HEK293 (cell line): ENCODE measurements around the gene COL25A1.
"Not testable (repeated sequence)": the region's sequence is repeated elsewhere in the genome, so short reads cannot be mapped to it uniquely, and the experiment has no call there.

Source experiments
- CTCF ChIA-PET: fragments of 350-600 bp; formaldehyde crosslinking; extraction: SDS; loops from one replicate; lab custom pipeline; 2021; ENCODE audit warnings: antibody characterized with exemption; lab: Yijun Ruan, JAX
- POLR2A ChIA-PET: fragments of 300-600 bp; formaldehyde crosslinking; extraction: SDS; loops from one replicate; lab custom pipeline; 2020; ENCODE audit warnings: antibody characterized with exemption, inconsistent platforms; lab: Yijun Ruan, JAX
- H3K27ac ChIP-seq: fragments of 200-500 bp; sonication (Bioruptor generic); 2 replicates; pipeline ENCODE4 v1.5.1; 2014; ENCODE audit warnings: low read depth, low read length, control low read depth, inconsistent platforms; ENCODE audit errors: extremely low read depth
- H3K36me3 ChIP-seq, 2 experiments: fragments of 200-500 bp in 1 of 2; sonication (Bioruptor generic) in 1 of 2; 1 replicate in 1 of 2; 2 replicates in 1 of 2; pipeline ENCODE4 v1.5.1; 2014 to 2017; ENCODE audit warnings: inconsistent platforms in 2 of 2, low read length in 2 of 2; ENCODE audit not compliant: control insufficient read depth in 2 of 2, insufficient read depth in 1 of 2
- H3K4me1 ChIP-seq: fragments of 200-500 bp; sonication (Bioruptor generic); 2 replicates; pipeline ENCODE4 v1.5.1; 2014; ENCODE audit warnings: mild to moderate bottlenecking, low read length, inconsistent platforms; ENCODE audit not compliant: control insufficient read depth, insufficient read depth
- H3K4me3 ChIP-seq: 2 replicates; pipeline ENCODE4 v1.5.1; 2011; ENCODE audit warnings: low read depth, mild to moderate bottlenecking, control low read depth, low read length, moderate library complexity
- H3K9me3 ChIP-seq: fragments of 200-500 bp; sonication (Bioruptor generic); 2 replicates; pipeline ENCODE4 v1.5.1; 2014; ENCODE audit warnings: low read depth, low read length, inconsistent platforms; ENCODE audit not compliant: control insufficient read depth, insufficient read depth
- CTCF ChIP-seq: fragments of 450-650 bp; formaldehyde crosslinking; IDR thresholded peaks from 2 replicates; pipeline ENCODE4 v1.5.1; 2016; ENCODE audit warnings: missing biosample characterization, missing genetic modification characterization
- KLF10 ChIP-seq: fragments of 450-650 bp; IDR thresholded peaks from 2 replicates; pipeline ENCODE4 v1.5.1; 2018; ENCODE audit warnings: missing biosample characterization, mild to moderate bottlenecking, missing genetic modification characterization
- KLF9 ChIP-seq: fragments of 450-650 bp; formaldehyde crosslinking; IDR thresholded peaks from 2 replicates; pipeline ENCODE4 v1.5.1; 2016; ENCODE audit warnings: missing biosample characterization, missing genetic modification characterization, low read depth
- MYNN ChIP-seq: fragments of 450-650 bp; formaldehyde crosslinking; IDR thresholded peaks from 2 replicates; pipeline ENCODE4 v1.5.1; 2016; ENCODE audit warnings: missing biosample characterization, missing genetic modification characterization, borderline replicate concordance
- ZBTB1 ChIP-seq: fragments of 450-650 bp; formaldehyde crosslinking; IDR thresholded peaks from 2 replicates; pipeline ENCODE4 v1.5.1; 2016; ENCODE audit warnings: missing biosample characterization, missing genetic modification characterization
- ZBTB10 ChIP-seq: fragments of 450-650 bp; formaldehyde crosslinking; IDR thresholded peaks from 2 replicates; pipeline ENCODE4 v1.5.1; 2016; ENCODE audit warnings: missing biosample characterization, missing genetic modification characterization
- ZNF132 ChIP-seq: fragments of 450-650 bp; formaldehyde crosslinking; IDR thresholded peaks from 2 replicates; pipeline ENCODE4 v1.5.1; 2017; ENCODE audit warnings: missing biosample characterization, missing genetic modification characterization, borderline replicate concordance
- ZNF266 ChIP-seq: fragments of 450-650 bp; formaldehyde crosslinking; IDR thresholded peaks from 2 replicates; pipeline ENCODE4 v1.5.1; 2016; ENCODE audit warnings: missing biosample characterization, missing genetic modification characterization, low read depth
- ZNF280C ChIP-seq: fragments of 450-650 bp; formaldehyde crosslinking; IDR thresholded peaks from 2 replicates; pipeline ENCODE4 v1.5.1; 2016; ENCODE audit warnings: missing biosample characterization, missing genetic modification characterization
- ZNF335 ChIP-seq: fragments of 450-650 bp; formaldehyde crosslinking; conservative IDR thresholded peaks from 2 replicates; pipeline ENCODE4 v1.5.1; 2016; ENCODE audit warnings: missing biosample characterization, missing genetic modification characterization
- ZNF596 ChIP-seq: fragments of 450-650 bp; IDR thresholded peaks from 2 replicates; pipeline ENCODE4 v1.5.0; 2018; ENCODE audit warnings: missing biosample characterization, mild to moderate bottlenecking, missing genetic modification characterization, moderate library complexity
- ZNF785 ChIP-seq: fragments of 450-650 bp; formaldehyde crosslinking; IDR thresholded peaks from 2 replicates; pipeline ENCODE4 v1.5.1; 2016; ENCODE audit warnings: missing biosample characterization, missing genetic modification characterization
- ZNF830 ChIP-seq: fragments of 450-650 bp; IDR thresholded peaks from 2 replicates; pipeline ENCODE4 v1.5.0; 2018; ENCODE audit warnings: missing biosample characterization, missing genetic modification characterization, low read depth, mild to moderate bottlenecking, moderate library complexity

The COL25A1 gene

GRCh38 chr4:109026588-109026987, 275.9 kb downstream of the COL25A1 start:
- TF ChIP-seq ZNF830 = no peak
- no peak for TF ChIP-seq ZBTB1 (tag by site-specific recombination)
- Histone ChIP-seq H3K9me3 (no peaks in the 10 kb centered on the region), H3K4me1 (no peaks in the 10 kb centered on the region), H3K27ac (no peak overlapping the region), H3K36me3 (no peaks in the 10 kb centered on the region), H3K4me3 (no peak overlapping the region)
- CTCF ChIA-PET = no interaction called here
- POLR2A ChIA-PET = no interaction called here

GRCh38 chr4:109025471-109026076, 276.9 kb downstream of the COL25A1 start:
- CTCF ChIA-PET = no interaction called here
- TF ChIP-seq CTCF (tag by site-specific recombination) (no peak), KLF10 (no peak), ZBTB10 (no peak), KLF9 (tag by site-specific recombination) (no peak)
- TF ChIP-seq, all 188 proteins: peak for 0
- H3K4me1 ChIP-seq = no peaks in the 10 kb centered on the region
- POLR2A ChIA-PET = no interaction called here
- H3K27ac ChIP-seq = no peak overlapping the region
- H3K9me3 ChIP-seq = no peaks in the 10 kb centered on the region
- H3K4me3 ChIP-seq = no peak overlapping the region
- H3K36me3 ChIP-seq = no peaks in the 10 kb centered on the region

GRCh38 chr4:109022961-109023360, 279.5 kb downstream of the COL25A1 start:
- no peak overlapping the region for H3K4me3 ChIP-seq
- H3K4me1 ChIP-seq = no peaks in the 10 kb centered on the region
- POLR2A ChIA-PET = no interaction called here
- H3K36me3 ChIP-seq = no peaks in the 10 kb centered on the region
- TF ChIP-seq ZNF596 (tag by site-specific recombination) = no peak
- no peak for TF ChIP-seq ZNF785 (tag by site-specific recombination)
- no peak for TF ChIP-seq ZNF335 (tag by site-specific recombination)
- TF ChIP-seq ZNF132 = no peak
- no peak for TF ChIP-seq ZNF280C
- TF ChIP-seq MYNN = no peak
- no peak for TF ChIP-seq ZNF266 (tag by site-specific recombination)
- H3K27ac ChIP-seq = no peak overlapping the region
- no peaks in the 10 kb centered on the region for H3K9me3 ChIP-seq
- CTCF ChIA-PET = no interaction called here

- POLR2A ChIA-PET, H3K4me3 ChIP-seq, CTCF ChIA-PET, H3K4me1 ChIP-seq, H3K36me3 ChIP-seq, H3K27ac ChIP-seq, H3K9me3 ChIP-seq: not testable (repeated sequence)
Measured at GRCh38 chr4:109021630-109022029, 280.8 kb downstream of the COL25A1 start.
